Measurements from ENCODE around the gene IKBKE.

IKBKE gene

DNA sequence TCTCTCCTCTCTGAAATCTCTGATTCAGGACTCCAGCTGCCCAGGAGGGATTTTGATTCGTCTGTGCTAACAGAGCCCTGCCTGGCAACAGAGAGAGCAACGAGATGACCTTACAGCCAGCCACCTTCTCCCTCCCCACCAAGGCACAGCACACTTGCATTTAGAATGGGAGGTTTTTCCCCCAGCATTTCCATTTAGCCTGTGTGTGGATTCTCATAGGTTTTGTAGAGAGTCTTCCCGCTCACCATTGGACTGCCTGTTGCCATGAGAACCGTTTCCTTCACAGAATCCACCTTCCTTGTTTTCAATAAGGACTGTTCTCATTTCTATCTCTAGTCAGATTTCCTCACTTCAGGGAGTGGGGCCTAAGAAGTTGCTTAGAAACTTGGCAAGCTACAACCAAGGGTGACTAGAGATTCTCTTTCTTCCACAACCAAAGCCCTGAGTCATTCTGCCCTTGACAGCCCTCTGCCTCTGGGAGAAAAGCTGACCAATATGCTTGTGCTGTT is 5.8 kb upstream of the IKBKE start:
- Histone ChIP-seq H3K27ac (ENCODE audit: low read depth, low read length, severe bottlenecking) (peak overlapping the region; percentile 4), H3K4me3 (ENCODE audit: extremely low read depth, insufficient read depth, low read length, poor library complexity, severe bottlenecking) (no peak overlapping the region), H3K9me3 (ENCODE audit: control insufficient read depth, low read length) (no peaks in the 10 kb centered on the region), H3K4me1 (ENCODE audit: control insufficient read depth, insufficient read depth, low read length, poor library complexity, severe bottlenecking) (peaks cover 17% of the 10 kb centered on the region), H3K36me3 (ENCODE audit: control insufficient read depth, insufficient read depth, low read length) (peaks cover 55% of the 10 kb centered on the region)
- 92 to 93% methylated on average over 2 to 4 of the region's 4 CpGs for WGBS, 2 experiments (ENCODE audit: insufficient coverage in 2 of 2)

GRCh38 chr1:206465951-206466350 is 4.3 kb upstream of the IKBKE start:
- Histone ChIP-seq H3K27ac (ENCODE audit: low read depth, low read length, severe bottlenecking) (no peak overlapping the region), H3K4me3 (ENCODE audit: extremely low read depth, insufficient read depth, low read length, poor library complexity, severe bottlenecking) (no peak overlapping the region), H3K9me3 (ENCODE audit: control insufficient read depth, low read length) (no peaks in the 10 kb centered on the region), H3K4me1 (ENCODE audit: control insufficient read depth, insufficient read depth, low read length, poor library complexity, severe bottlenecking) (peaks cover 22% of the 10 kb centered on the region), H3K36me3 (ENCODE audit: control insufficient read depth, insufficient read depth, low read length) (peaks cover 43% of the 10 kb centered on the region)
- no CpG with 5 or more reads among the region's 2 CpGs for WGBS, 2 experiments (ENCODE audit: insufficient coverage in 2 of 2)

DNA sequence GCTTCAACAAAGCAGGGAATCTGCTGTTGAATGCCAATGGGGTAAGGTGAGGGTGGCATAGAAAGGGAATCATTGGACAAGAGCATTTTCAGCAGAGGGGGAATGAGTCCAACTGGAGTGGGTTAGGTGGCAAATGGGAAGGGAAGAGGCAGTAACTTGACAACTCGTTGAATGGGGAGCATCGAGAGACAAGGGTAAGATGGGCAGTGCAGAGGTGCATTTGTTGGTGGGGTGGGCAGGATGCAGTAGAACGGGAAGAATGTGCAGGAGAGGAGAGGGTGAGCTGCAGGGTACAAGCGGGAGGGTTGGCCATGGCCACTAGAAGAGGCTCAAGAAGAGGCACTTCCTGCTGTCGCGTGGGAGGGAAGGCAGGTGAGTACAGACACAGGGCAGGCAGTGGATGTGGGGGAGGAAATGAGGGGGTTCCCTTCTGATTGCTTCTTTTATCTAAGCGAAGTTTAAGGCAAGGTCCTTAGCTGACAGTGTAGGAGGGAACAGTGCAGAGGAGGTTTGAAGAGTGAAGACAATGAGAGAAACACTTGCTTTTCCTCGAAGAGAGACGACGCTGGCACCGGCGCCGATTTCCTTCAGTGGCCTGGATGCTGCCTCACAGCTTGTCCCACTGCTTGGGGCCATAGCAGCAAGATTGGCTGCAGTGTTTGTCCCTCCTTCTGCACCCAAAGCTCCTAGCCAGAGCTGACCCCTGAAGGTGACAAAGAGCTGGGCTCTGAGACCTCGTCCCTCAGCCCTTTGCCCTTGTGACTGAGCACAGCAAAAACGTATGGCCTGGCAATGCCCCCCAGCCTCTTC is 3.2 kb upstream of the IKBKE start:
- peaks cover 32% of the 10 kb centered on the region for H3K36me3 ChIP-seq (ENCODE audit: control insufficient read depth, insufficient read depth, low read length)
- no peak overlapping the region for H3K27ac ChIP-seq (ENCODE audit: low read depth, low read length, severe bottlenecking)
- H3K4me1 ChIP-seq (ENCODE audit: control insufficient read depth, insufficient read depth, low read length, poor library complexity, severe bottlenecking), result peaks cover 32% of the 10 kb centered on the region
- WGBS, 2 experiments (ENCODE audit: insufficient coverage in 2 of 2), result 82 to 83% methylated on average over 14 to 15 of the region's 15 CpGs
- no peaks in the 10 kb centered on the region for H3K9me3 ChIP-seq (ENCODE audit: control insufficient read depth, low read length)
- no peak overlapping the region for H3K4me3 ChIP-seq (ENCODE audit: extremely low read depth, insufficient read depth, low read length, poor library complexity, severe bottlenecking)

DNA sequence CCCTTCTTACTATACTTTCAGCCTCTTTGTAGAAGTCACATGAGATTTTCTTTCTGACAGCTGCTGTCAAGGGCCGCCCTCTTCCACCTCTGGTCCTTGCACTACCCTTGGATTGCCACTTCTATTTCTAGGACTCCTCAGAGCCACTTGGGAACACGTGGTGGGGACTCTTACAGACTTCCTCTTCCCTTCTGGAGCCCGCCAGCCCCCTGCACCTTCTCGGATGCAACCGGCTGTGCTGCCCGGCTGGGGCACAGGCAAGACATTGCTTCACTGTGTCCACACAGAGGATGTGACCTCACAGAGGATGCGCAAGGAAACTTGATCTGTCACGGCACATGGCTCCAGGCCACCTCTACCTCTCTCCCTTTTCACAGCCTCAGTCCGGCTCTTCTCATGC is 2.4 kb upstream of the IKBKE start:
- peaks cover 24% of the 10 kb centered on the region for H3K36me3 ChIP-seq (ENCODE audit: control insufficient read depth, insufficient read depth, low read length)
- H3K4me1 ChIP-seq (ENCODE audit: control insufficient read depth, insufficient read depth, low read length, poor library complexity, severe bottlenecking), result peaks cover 40% of the 10 kb centered on the region
- H3K27ac ChIP-seq (ENCODE audit: low read depth, low read length, severe bottlenecking), result no peak overlapping the region
- H3K4me3 ChIP-seq (ENCODE audit: extremely low read depth, insufficient read depth, low read length, poor library complexity, severe bottlenecking), result no peak overlapping the region
- 80 to 82% methylated on average over 8 to 9 of the region's 9 CpGs for WGBS, 2 experiments (ENCODE audit: insufficient coverage in 2 of 2)
- no peaks in the 10 kb centered on the region for H3K9me3 ChIP-seq (ENCODE audit: control insufficient read depth, low read length)

GRCh38 chr1:206468571-206468970 is 1.7 kb upstream of the IKBKE start:
- Histone ChIP-seq H3K4me3 (ENCODE audit: extremely low read depth, insufficient read depth, low read length, poor library complexity, severe bottlenecking) (no peak overlapping the region), H3K36me3 (ENCODE audit: control insufficient read depth, insufficient read depth, low read length) (peaks cover 17% of the 10 kb centered on the region), H3K27ac (ENCODE audit: low read depth, low read length, severe bottlenecking) (no peak overlapping the region), H3K4me1 (ENCODE audit: control insufficient read depth, insufficient read depth, low read length, poor library complexity, severe bottlenecking) (peaks cover 45% of the 10 kb centered on the region), H3K9me3 (ENCODE audit: control insufficient read depth, low read length) (no peaks in the 10 kb centered on the region)
- 85 to 88% methylated on average over 3 of the region's 3 CpGs for WGBS, 2 experiments (ENCODE audit: insufficient coverage in 2 of 2)

DNA sequence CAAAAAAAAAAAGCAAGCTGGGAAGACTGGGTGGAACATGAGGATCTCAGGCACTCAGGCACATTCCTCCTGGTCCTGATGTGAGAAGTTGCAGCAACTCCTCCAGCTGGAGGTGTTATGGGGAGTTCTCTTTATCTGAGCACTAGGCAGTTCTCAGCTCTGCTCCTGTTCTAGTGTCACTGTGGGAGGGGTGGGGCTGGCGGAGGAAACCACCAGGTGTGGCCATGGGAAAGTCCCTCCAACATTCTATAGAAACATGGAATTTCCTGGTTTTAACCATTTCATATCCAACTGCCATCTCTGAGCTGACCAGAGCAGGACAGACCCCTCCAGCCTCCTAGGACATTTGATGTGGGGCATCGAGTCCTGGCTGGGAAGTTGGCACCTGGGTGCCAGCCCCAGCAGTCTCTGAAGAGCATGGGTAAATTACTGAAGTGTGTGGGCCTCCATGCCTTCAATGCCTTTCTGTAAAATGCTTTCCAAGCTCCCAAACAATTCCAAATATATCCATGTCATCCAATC is 804 bp upstream of the IKBKE start:
- Histone ChIP-seq H3K4me1 (ENCODE audit: control insufficient read depth, insufficient read depth, low read length, poor library complexity, severe bottlenecking) (peaks cover 42% of the 10 kb centered on the region), H3K27ac (ENCODE audit: low read depth, low read length, severe bottlenecking) (no peak overlapping the region), H3K36me3 (ENCODE audit: control insufficient read depth, insufficient read depth, low read length) (peaks cover 13% of the 10 kb centered on the region), H3K9me3 (ENCODE audit: control insufficient read depth, low read length) (no peaks in the 10 kb centered on the region), H3K4me3 (ENCODE audit: extremely low read depth, insufficient read depth, low read length, poor library complexity, severe bottlenecking) (no peak overlapping the region)
- 60 to 100% methylated on average over 1 of the region's 2 CpGs for WGBS, 2 experiments (ENCODE audit: insufficient coverage in 2 of 2)

- no peaks in the 10 kb centered on the region for H3K9me3 ChIP-seq (ENCODE audit: control insufficient read depth, low read length)
- H3K4me1 ChIP-seq (ENCODE audit: control insufficient read depth, insufficient read depth, low read length, poor library complexity, severe bottlenecking), result peaks cover 42% of the 10 kb centered on the region
- peak overlapping the region; percentile 62 for H3K4me3 ChIP-seq (ENCODE audit: extremely low read depth, insufficient read depth, low read length, poor library complexity, severe bottlenecking)
- peak overlapping the region; percentile 73 for H3K27ac ChIP-seq (ENCODE audit: low read depth, low read length, severe bottlenecking)
- H3K36me3 ChIP-seq (ENCODE audit: control insufficient read depth, insufficient read depth, low read length), result peaks cover 17% of the 10 kb centered on the region
- WGBS, 2 experiments (ENCODE audit: insufficient coverage in 2 of 2), result 0 to 2% methylated on average over 10 to 14 of the region's 18 CpGs
These were observed 577 bp downstream of the IKBKE start for GRCh38 chr1:206470692-206471414.

GRCh38 chr1:206471415-206471801 is 1.1 kb downstream of the IKBKE start:
- 29 to 41% methylated on average over 6 of the region's 7 CpGs for WGBS, 2 experiments (ENCODE audit: insufficient coverage in 2 of 2)

GRCh38 chr1:206472024-206472423 is 1.7 kb downstream of the IKBKE start:
- 79 to 100% methylated on average over 1 to 2 of the region's 2 CpGs for WGBS, 2 experiments (ENCODE audit: insufficient coverage in 2 of 2)
- H3K9me3 ChIP-seq (ENCODE audit: control insufficient read depth, low read length), result no peaks in the 10 kb centered on the region
- H3K27ac ChIP-seq (ENCODE audit: low read depth, low read length, severe bottlenecking), result peak overlapping the region; percentile 73

More at GRCh38 chr1:206471415-206471801, 1.1 kb downstream of the IKBKE start:
- H3K9me3 ChIP-seq (ENCODE audit: control insufficient read depth, low read length), result no peaks in the 10 kb centered on the region
- peaks cover 42% of the 10 kb centered on the region for H3K4me1 ChIP-seq (ENCODE audit: control insufficient read depth, insufficient read depth, low read length, poor library complexity, severe bottlenecking)
- peaks cover 23% of the 10 kb centered on the region for H3K36me3 ChIP-seq (ENCODE audit: control insufficient read depth, insufficient read depth, low read length)
- H3K4me3 ChIP-seq (ENCODE audit: extremely low read depth, insufficient read depth, low read length, poor library complexity, severe bottlenecking), result peak overlapping the region; percentile 62
- peak overlapping the region; percentile 73 for H3K27ac ChIP-seq (ENCODE audit: low read depth, low read length, severe bottlenecking)

GRCh38 chr1:206472454-206472853 is 2.2 kb downstream of the IKBKE start:
- Histone ChIP-seq H3K27ac (ENCODE audit: low read depth, low read length, severe bottlenecking) (no peak overlapping the region), H3K4me1 (ENCODE audit: control insufficient read depth, insufficient read depth, low read length, poor library complexity, severe bottlenecking) (peaks cover 32% of the 10 kb centered on the region), H3K9me3 (ENCODE audit: control insufficient read depth, low read length) (no peaks in the 10 kb centered on the region), H3K4me3 (ENCODE audit: extremely low read depth, insufficient read depth, low read length, poor library complexity, severe bottlenecking) (no peak overlapping the region), H3K36me3 (ENCODE audit: control insufficient read depth, insufficient read depth, low read length) (peaks cover 28% of the 10 kb centered on the region)
- 0 to 17% methylated on average over 1 of the region's 3 CpGs for WGBS, 2 experiments (ENCODE audit: insufficient coverage in 2 of 2)

More at GRCh38 chr1:206472024-206472423, 1.7 kb downstream of the IKBKE start:
- H3K36me3 ChIP-seq (ENCODE audit: control insufficient read depth, insufficient read depth, low read length), result peaks cover 28% of the 10 kb centered on the region
- H3K4me1 ChIP-seq (ENCODE audit: control insufficient read depth, insufficient read depth, low read length, poor library complexity, severe bottlenecking), result peaks cover 36% of the 10 kb centered on the region
- no peak overlapping the region for H3K4me3 ChIP-seq (ENCODE audit: extremely low read depth, insufficient read depth, low read length, poor library complexity, severe bottlenecking)
